Measurements from ENCODE around the gene MYOM1. TPM values are rescaled to one million over a fixed set of nuclear protein-coding genes. Genes with fewer than 3 reads are reported as not detected.

The MYOM1 gene
- total RNA-seq, 1 donor from 2014 or later = 2.5 TPM

- Histone ChIP-seq H3K9me3 (no peaks in the 10 kb centered on the region), H3K27ac (peak overlapping the region; percentile 80), H3K4me3 (no peak overlapping the region), H3K36me3 (no peaks in the 10 kb centered on the region), H3K27me3 (no peaks in the 10 kb centered on the region), H3K4me1 (peaks cover 12% of the 10 kb centered on the region)
- ATAC-seq = no peak
- no peak for TF ChIP-seq CTCF (IDR thresholded peaks at IDR 0.05)
- intact Hi-C loops (cut with DNase I) = no loop called here
- no peak for DNase-seq
Measured at GRCh38 chr18:3120356-3120755, 99.4 kb downstream of the MYOM1 start.

- intact Hi-C loops (cut with DNase I) = no loop called here
- peaks cover 12% of the 10 kb centered on the region for H3K4me1 ChIP-seq
- no peaks in the 10 kb centered on the region for H3K27me3 ChIP-seq
- no peaks in the 10 kb centered on the region for H3K36me3 ChIP-seq
- no peak overlapping the region for H3K4me3 ChIP-seq
- no peak for TF ChIP-seq CTCF (IDR thresholded peaks at IDR 0.05)
- ATAC-seq (peak; percentile 55), DNase-seq (no peak)
- H3K27ac ChIP-seq = peak overlapping the region; percentile 80
- no peaks in the 10 kb centered on the region for H3K9me3 ChIP-seq
Measured at GRCh38 chr18:3119401-3120341, 100.1 kb downstream of the MYOM1 start.

- Histone ChIP-seq H3K27ac (peak overlapping the region; percentile 80), H3K4me1 (peaks cover 12% of the 10 kb centered on the region), H3K9me3 (no peaks in the 10 kb centered on the region), H3K27me3 (no peaks in the 10 kb centered on the region), H3K36me3 (no peaks in the 10 kb centered on the region), H3K4me3 (no peak overlapping the region)
- TF ChIP-seq CTCF (IDR thresholded peaks at IDR 0.05) = no peak
- intact Hi-C loops (cut with DNase I) = no loop called here
- ATAC-seq = peak; percentile 80
- no peak for DNase-seq
Measured at GRCh38 chr18:3118195-3119010, 101.4 kb downstream of the MYOM1 start.

GRCh38 chr18:3117493-3118192, 102.1 kb downstream of the MYOM1 start:
- DNase-seq = no peak
- Histone ChIP-seq H3K9me3 (no peaks in the 10 kb centered on the region), H3K4me3 (no peak overlapping the region), H3K4me1 (peaks cover 12% of the 10 kb centered on the region), H3K27ac (peak overlapping the region; percentile 80), H3K27me3 (no peaks in the 10 kb centered on the region), H3K36me3 (no peaks in the 10 kb centered on the region)
- TF ChIP-seq CTCF (IDR thresholded peaks at IDR 0.05) = no peak
- intact Hi-C loops (cut with DNase I) = no loop called here
- ATAC-seq = peak; percentile 72

GRCh38 chr18:3115447-3116030, 104.2 kb downstream of the MYOM1 start:
- Histone ChIP-seq H3K27ac (no peak overlapping the region), H3K4me1 (peaks cover 12% of the 10 kb centered on the region), H3K4me3 (no peak overlapping the region), H3K27me3 (no peaks in the 10 kb centered on the region), H3K9me3 (no peaks in the 10 kb centered on the region), H3K36me3 (no peaks in the 10 kb centered on the region)
- intact Hi-C loops (cut with DNase I) = no loop called here
- ATAC-seq (no peak), DNase-seq (no peak)
- no peak for TF ChIP-seq CTCF (IDR thresholded peaks at IDR 0.05)

Measured in upper lobe of right lung (tissue), 1 donor.